Hepatocyte (in vitro differentiated cells): ENCODE results near the gene SORBS2.

ENCODE experiments used
- EZH2 ChIP-seq: fragments of 200-600 bp; sonication (generic); IDR thresholded peaks from 2 replicates; pipeline ENCODE4 v1.6.1; 2016; ENCODE audit warnings: antibody characterized with exemption, mild to moderate bottlenecking, borderline replicate concordance
- TF ChIP-seq, protein P1 (sequence below): fragments of 200-600 bp; sonication (generic); IDR thresholded peaks from 2 replicates; pipeline ENCODE4 v1.5.1; 2016; ENCODE audit warnings: antibody characterized with exemption, mild to moderate bottlenecking; ENCODE audit not compliant: poor library complexity

- TF ChIP-seq, protein P1, sequence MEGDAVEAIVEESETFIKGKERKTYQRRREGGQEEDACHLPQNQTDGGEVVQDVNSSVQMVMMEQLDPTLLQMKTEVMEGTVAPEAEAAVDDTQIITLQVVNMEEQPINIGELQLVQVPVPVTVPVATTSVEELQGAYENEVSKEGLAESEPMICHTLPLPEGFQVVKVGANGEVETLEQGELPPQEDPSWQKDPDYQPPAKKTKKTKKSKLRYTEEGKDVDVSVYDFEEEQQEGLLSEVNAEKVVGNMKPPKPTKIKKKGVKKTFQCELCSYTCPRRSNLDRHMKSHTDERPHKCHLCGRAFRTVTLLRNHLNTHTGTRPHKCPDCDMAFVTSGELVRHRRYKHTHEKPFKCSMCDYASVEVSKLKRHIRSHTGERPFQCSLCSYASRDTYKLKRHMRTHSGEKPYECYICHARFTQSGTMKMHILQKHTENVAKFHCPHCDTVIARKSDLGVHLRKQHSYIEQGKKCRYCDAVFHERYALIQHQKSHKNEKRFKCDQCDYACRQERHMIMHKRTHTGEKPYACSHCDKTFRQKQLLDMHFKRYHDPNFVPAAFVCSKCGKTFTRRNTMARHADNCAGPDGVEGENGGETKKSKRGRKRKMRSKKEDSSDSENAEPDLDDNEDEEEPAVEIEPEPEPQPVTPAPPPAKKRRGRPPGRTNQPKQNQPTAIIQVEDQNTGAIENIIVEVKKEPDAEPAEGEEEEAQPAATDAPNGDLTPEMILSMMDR, result no peak
- no peak for TF ChIP-seq EZH2
These were observed 37.9 kb upstream of the SORBS2 start for GRCh38 chr4:185849664-185850550.
